A673 (cell line): ENCODE results near the gene RGPD8. TPM values are rescaled to one million over a fixed set of nuclear protein-coding genes. Genes with fewer than 3 reads are reported as not detected.

ENCODE experiments used
- BruUV-seq: library from RNA; stranded (reverse); fragments of 400-500 nt; replicated peaks from 2 replicates; lab custom pipeline; 2021; lab: Mats Ljungman, UMichigan
- CTCF ChIA-PET: fragments of 300-600 bp; sonication (Branson Sonifier 250); formaldehyde crosslinking; loops from one replicate; lab custom pipeline; 2022; ENCODE audit warnings: antibody characterized with exemption; lab: Charles Lee
- POLR2A ChIA-PET: fragments of 300-600 bp; sonication (Branson Sonifier 250); formaldehyde crosslinking; loops from one replicate; lab custom pipeline; 2022; ENCODE audit warnings: antibody characterized with exemption; ENCODE audit not compliant: low non-redundant PET; lab: Charles Lee
- DNase-seq: peaks from one replicate; pipeline ENCODE4 v3.0.0-alpha.2; 2015; ENCODE audit warnings: low spot score
- H3K27ac ChIP-seq: fragments of 200-600 bp; sonication (generic); 2 replicates; pipeline ENCODE4 v1.5.1; 2016; ENCODE audit warnings: mixed run types, low read depth, mild to moderate bottlenecking, mixed read lengths, antibody characterized with exemption, low read length; ENCODE audit not compliant: poor library complexity, severe bottlenecking
- H3K27me3 ChIP-seq: fragments of 200-600 bp; sonication (generic); replicated peaks from 2 replicates; pipeline ENCODE4 v1.6.1; 2017; ENCODE audit warnings: mixed run types, low read depth, mild to moderate bottlenecking, mixed read lengths, antibody characterized with exemption, low read length; ENCODE audit not compliant: insufficient read depth, poor library complexity
- H3K36me3 ChIP-seq: fragments of 200-600 bp; sonication (generic); 2 replicates; pipeline ENCODE4 v1.6.1; 2016; ENCODE audit warnings: mixed run types, mild to moderate bottlenecking, mixed read lengths, antibody characterized with exemption, low read length; ENCODE audit not compliant: insufficient read depth, poor library complexity, severe bottlenecking
- H3K4me1 ChIP-seq: fragments of 200-600 bp; sonication (generic); 2 replicates; pipeline ENCODE4 v1.6.1; 2017; ENCODE audit warnings: mixed run types, mild to moderate bottlenecking, mixed read lengths, antibody characterized with exemption, low read length; ENCODE audit not compliant: insufficient read depth, poor library complexity, severe bottlenecking
- H3K4me3 ChIP-seq: fragments of 200-600 bp; sonication (generic); 2 replicates; pipeline ENCODE4 v1.5.1; 2016; ENCODE audit warnings: low read depth, mixed run types, mild to moderate bottlenecking, mixed read lengths, low read length; ENCODE audit not compliant: poor library complexity, severe bottlenecking
- H3K9me3 ChIP-seq: fragments of 200-600 bp; sonication (generic); 2 replicates; pipeline ENCODE4 v1.6.1; 2016; ENCODE audit warnings: mixed run types, low read depth, mild to moderate bottlenecking, mixed read lengths, antibody characterized with exemption, low read length; ENCODE audit not compliant: poor library complexity, severe bottlenecking
- CTCF ChIP-seq: fragments of 300-800, 200-600 bp; sonication (generic); conservative IDR thresholded peaks from 2 replicates; pipeline ENCODE4 v1.5.1; 2017; ENCODE audit warnings: low read depth, mild to moderate bottlenecking, antibody characterized with exemption, low read length, moderate library complexity, mixed read lengths
- EZH2 ChIP-seq: fragments of 200-600 bp; sonication (generic); IDR thresholded peaks from 2 replicates; pipeline ENCODE4 v1.6.1; 2017; ENCODE audit warnings: borderline replicate concordance, low read depth, mild to moderate bottlenecking, mixed read lengths, antibody characterized with exemption, low read length; ENCODE audit not compliant: poor library complexity, severe bottlenecking
- intact Hi-C: fragments of 100-400 bp; cut with micrococcal nuclease; formaldehyde crosslinking; loops from one replicate; pipeline ENCODE4 v1.10.0; 2022; ENCODE audit not compliant: unreplicated experiment
- total RNA-seq: library from RNA; stranded (reverse); gene quantifications from 2 replicates; pipeline ENCODE4 v1.2.3, GENCODE V29; 2021

Gene RGPD8
- total RNA-seq, 1 experiment from 2014 or later, result 19.9 TPM

GRCh38 chr2:112481528-112482233 lies 48.2 kb upstream of the RGPD8 start, which contains the start of gene TTL:
Gene TTL, plus strand, starts transcription at chr2:112482156. Its CDS starts 189 bp downstream, at chr2:112482345.
- Histone ChIP-seq H3K36me3 (peaks cover 21% of the 10 kb centered on the region), H3K4me3 (peak within 1 kb of the TSS; percentile 92), H3K9me3 (no peaks in the 10 kb centered on the region), H3K4me1 (peaks cover 8% of the 10 kb centered on the region), H3K27me3 (no peaks in the 10 kb centered on the region), H3K27ac (peak within 1 kb of the TSS; percentile 88)
- BruUV-seq, result TSS peak; percentile 78
- DNase-seq, result peak; percentile 86
- CTCF ChIA-PET, result interaction anchor here (0.6 to 1.1 kb wide), 2 partner anchors 97 to 102 kb away, joined by 4 to 13 read pairs; no protein-coding TSS in a partner anchor
- no peak for TF ChIP-seq EZH2
- no peak for TF ChIP-seq CTCF
- POLR2A ChIA-PET, result no interaction called here
- intact Hi-C loops, result loop anchor here (1.0 to 2.0 kb wide), 2 partner anchors 61 to 101 kb away; partner anchors contain the start of gene POLR1B

- H3K27ac ChIP-seq, result peak overlapping the region; percentile 76
- peaks cover 8% of the 10 kb centered on the region for H3K4me1 ChIP-seq
- peaks cover 15% of the 10 kb centered on the region for H3K36me3 ChIP-seq
- H3K4me3 ChIP-seq, result peak overlapping the region; percentile 92
- ChIA-PET CTCF (interaction anchor here (0.6 to 1.1 kb wide), 2 partner anchors 98 to 102 kb away, joined by 4 to 13 read pairs; no protein-coding TSS in a partner anchor), POLR2A (no interaction called here)
- intact Hi-C loops, result loop anchor here (1.0 to 2.0 kb wide), 2 partner anchors 62 to 101 kb away; partner anchors contain the start of gene POLR1B
- H3K27me3 ChIP-seq, result no peaks in the 10 kb centered on the region
- peak; percentile 94 for DNase-seq
- TF ChIP-seq EZH2, result no peak
- peak; percentile 96 for TF ChIP-seq CTCF
- no peaks in the 10 kb centered on the region for H3K9me3 ChIP-seq
- no TSS peak for BruUV-seq
These were observed 47.6 kb upstream of the RGPD8 start for GRCh38 chr2:112481050-112481527.

GRCh38 chr2:112480530-112481049 lies 47.1 kb upstream of the RGPD8 start:
- H3K27me3 ChIP-seq, result no peaks in the 10 kb centered on the region
- H3K27ac ChIP-seq, result no peak overlapping the region
- peak overlapping the region; percentile 92 for H3K4me3 ChIP-seq
- H3K4me1 ChIP-seq, result peaks cover 8% of the 10 kb centered on the region
- BruUV-seq, result no TSS peak
- H3K36me3 ChIP-seq, result peaks cover 10% of the 10 kb centered on the region
- ChIA-PET POLR2A (no interaction called here), CTCF (interaction anchor here (0.6 to 1.1 kb wide), 3 partner anchors 97 to 103 kb away, joined by 4 to 13 read pairs (median 7); no protein-coding TSS in a partner anchor)
- no peak for DNase-seq
- H3K9me3 ChIP-seq, result no peaks in the 10 kb centered on the region
- intact Hi-C loops, result loop anchor here (1.0 to 2.0 kb wide), 2 partner anchors 62 to 102 kb away; partner anchors contain the start of gene POLR1B
- no peak for TF ChIP-seq EZH2
- no peak for TF ChIP-seq CTCF
